Parathyroid adenoma (tissue), 2 donors: Measurements from ENCODE around the gene FOXA1.

Experiments used
- H2AFZ ChIP-seq: fragments of 300-600 bp; sonication (generic); one replicate; pipeline ENCODE4 v1.7.0; 2017; ENCODE audit warnings: antibody characterized with exemption, mild to moderate bottlenecking
- H3K27ac ChIP-seq: fragments of 300-600 bp; sonication (generic); one replicate; pipeline ENCODE4 v1.7.0; 2017
- H3K27me3 ChIP-seq: fragments of 300-600 bp; sonication (generic); one replicate; pipeline ENCODE4 v1.7.0; 2017; ENCODE audit warnings: low read length; ENCODE audit not compliant: control insufficient read depth, insufficient read depth
- H3K36me3 ChIP-seq: fragments of 300-600 bp; sonication (generic); one replicate; pipeline ENCODE4 v1.7.0; 2017; ENCODE audit warnings: low read length; ENCODE audit not compliant: control insufficient read depth, insufficient read depth
- H3K4me1 ChIP-seq: fragments of 300-600 bp; sonication (generic); one replicate; pipeline ENCODE4 v1.7.0; 2017; ENCODE audit warnings: control low read depth
- H3K4me2 ChIP-seq: fragments of 300-600 bp; sonication (generic); one replicate; pipeline ENCODE4 v1.7.0; 2017; ENCODE audit warnings: low read length
- H3K4me3 ChIP-seq: fragments of 300-600 bp; sonication (generic); one replicate; pipeline ENCODE4 v1.7.0; 2017; ENCODE audit warnings: low read depth, low read length
- H3K79me2 ChIP-seq: fragments of 300-600 bp; sonication (generic); one replicate; pipeline ENCODE4 v1.7.0; 2017; ENCODE audit warnings: control low read depth
- H3K9ac ChIP-seq: fragments of 300-600 bp; sonication (generic); one replicate; pipeline ENCODE4 v1.7.0; 2017; ENCODE audit warnings: mild to moderate bottlenecking
- H3K9me3 ChIP-seq: fragments of 300-600 bp; sonication (generic); one replicate; pipeline ENCODE4 v1.7.0; 2017; ENCODE audit warnings: low read length; ENCODE audit not compliant: control insufficient read depth
- CTCF ChIP-seq: fragments of 300-600 bp; sonication (generic); IDR thresholded peaks from one replicate; pipeline ENCODE4 v1.7.0; 2017; ENCODE audit warnings: antibody characterized with exemption, mild to moderate bottlenecking
- donor health status: primary hyperparathyroidism.

The FOXA1 gene

GRCh38 chr14:37545174-37545573 lies 49.9 kb downstream of the FOXA1 start:
- H3K36me3 ChIP-seq = no peaks in the 10 kb centered on the region
- H3K27ac ChIP-seq = no peak overlapping the region
- TF ChIP-seq CTCF = no peak

GRCh38 chr14:37544407-37544806 lies 50.6 kb downstream of the FOXA1 start:
- Histone ChIP-seq H3K9me3 (no peaks in the 10 kb centered on the region), H3K4me1 (no peaks in the 10 kb centered on the region), H3K36me3 (no peaks in the 10 kb centered on the region), H2AFZ (no peak overlapping the region), H3K79me2 (no peaks in the 10 kb centered on the region), H3K4me2 (no peak overlapping the region), H3K9ac (no peak overlapping the region), H3K27me3 (no peaks in the 10 kb centered on the region), H3K4me3 (no peak overlapping the region), H3K27ac (no peak overlapping the region)
- no peak for TF ChIP-seq CTCF

More at GRCh38 chr14:37545174-37545573, 49.9 kb downstream of the FOXA1 start:
- no peaks in the 10 kb centered on the region for H3K4me1 ChIP-seq
- H3K9me3 ChIP-seq = no peaks in the 10 kb centered on the region
- no peak overlapping the region for H3K9ac ChIP-seq
- H2AFZ ChIP-seq = no peak overlapping the region
- H3K79me2 ChIP-seq = no peaks in the 10 kb centered on the region
- H3K4me2 ChIP-seq = no peak overlapping the region
- no peaks in the 10 kb centered on the region for H3K27me3 ChIP-seq
- H3K4me3 ChIP-seq = no peak overlapping the region

GRCh38 chr14:37539992-37540391 lies 55.1 kb downstream of the FOXA1 start:
- Histone ChIP-seq H3K4me2 (no peak overlapping the region), H3K36me3 (no peaks in the 10 kb centered on the region)

More at GRCh38 chr14:37539992-37540391, 55.1 kb downstream of the FOXA1 start:
- Histone ChIP-seq H3K4me1 (no peaks in the 10 kb centered on the region), H3K27me3 (no peaks in the 10 kb centered on the region), H3K27ac (no peak overlapping the region), H3K4me3 (no peak overlapping the region), H2AFZ (no peak overlapping the region), H3K79me2 (no peaks in the 10 kb centered on the region), H3K9ac (no peak overlapping the region), H3K9me3 (no peaks in the 10 kb centered on the region)
- no peak for TF ChIP-seq CTCF
